ENCODE data around the gene EPG5. TPM values are rescaled to one million over a fixed set of nuclear protein-coding genes. Genes with fewer than 3 reads are reported as not detected.

The EPG5 gene
- total RNA-seq, 2 donors from 2014 or later, result 25.3 to 33.6 TPM

DNA sequence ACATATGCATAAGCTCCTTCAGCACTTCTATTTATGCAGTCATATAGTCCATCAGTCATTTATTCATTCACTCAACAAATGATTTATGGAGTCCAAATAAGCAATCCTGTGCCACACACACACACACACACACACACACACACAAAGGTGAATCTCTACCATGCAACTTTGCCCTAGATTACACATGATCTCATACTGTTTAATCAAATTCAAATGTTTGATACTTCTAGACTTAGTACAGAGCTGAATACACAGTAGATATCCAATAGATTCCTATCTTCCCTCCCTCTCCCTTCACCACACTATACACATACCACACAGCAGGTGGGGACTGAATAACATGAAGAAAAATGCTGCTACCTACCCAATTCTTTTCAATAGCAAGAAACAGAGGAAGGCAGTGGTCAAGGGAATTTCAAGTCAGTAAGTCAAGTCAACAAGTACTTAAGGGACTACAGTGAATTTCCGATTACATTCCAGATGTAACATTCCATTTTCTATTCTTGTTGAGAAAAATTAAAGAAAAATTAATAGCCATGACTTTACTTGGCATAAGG lies 65.4 kb downstream of the EPG5 start:
- no peak for DNase-seq (ENCODE audit: low spot score)
- Histone ChIP-seq H3K4me1 (no peaks in the 10 kb centered on the region), H3K27ac (no peak overlapping the region), H3K9me3 (no peaks in the 10 kb centered on the region), H3K36me3 (peaks cover 63% of the 10 kb centered on the region), H3K27me3 (no peaks in the 10 kb centered on the region), H3K4me3 (no peak overlapping the region)
- no peak for TF ChIP-seq CTCF (IDR thresholded peaks at IDR 0.05)

DNA sequence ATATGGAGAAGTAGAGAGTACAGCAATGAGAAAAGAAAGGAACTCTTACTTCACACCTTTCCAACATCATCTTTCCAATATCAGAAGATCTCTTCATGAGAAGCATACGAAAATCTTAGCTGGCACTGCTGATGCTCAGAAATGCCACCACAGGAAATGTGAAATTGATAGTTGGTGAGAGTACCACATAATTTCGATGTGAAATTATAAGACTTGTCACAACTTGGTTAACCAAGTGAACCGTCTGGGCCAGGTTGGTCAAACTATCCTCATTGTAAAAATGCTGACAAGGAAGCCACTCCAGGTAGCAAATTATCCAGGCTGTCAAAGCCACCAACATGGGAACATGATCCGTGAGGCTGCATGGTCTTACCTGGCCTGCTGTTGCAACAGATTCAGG lies 66.5 kb downstream of the EPG5 start:
- Histone ChIP-seq H3K36me3 (peaks cover 55% of the 10 kb centered on the region), H3K4me1 (no peaks in the 10 kb centered on the region), H3K9me3 (no peaks in the 10 kb centered on the region), H3K27me3 (no peaks in the 10 kb centered on the region), H3K4me3 (no peak overlapping the region), H3K27ac (no peak overlapping the region)
- DNase-seq (ENCODE audit: low spot score), result no peak
- TF ChIP-seq CTCF (IDR thresholded peaks at IDR 0.05), result no peak

DNA sequence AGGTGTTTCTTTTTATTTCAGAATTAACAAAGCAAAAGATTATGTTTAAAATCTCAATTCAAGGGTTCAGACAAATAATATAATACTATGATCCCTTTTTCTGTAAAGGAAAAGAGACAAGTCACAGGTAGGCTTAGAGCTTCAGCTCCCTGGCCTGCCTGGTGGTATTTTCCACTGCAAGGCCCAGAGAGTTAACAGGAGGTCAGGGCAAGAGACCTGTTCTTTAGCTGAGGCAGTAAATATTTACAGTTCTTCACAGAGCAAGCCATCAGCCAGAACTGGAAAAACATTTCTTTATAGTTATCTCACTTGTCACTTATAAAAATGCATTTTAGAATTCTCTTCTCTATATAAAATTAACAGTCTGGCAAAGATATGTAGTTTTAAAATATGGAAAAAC lies 70.1 kb downstream of the EPG5 start:
- H3K4me1 ChIP-seq, result no peaks in the 10 kb centered on the region
- peaks cover 46% of the 10 kb centered on the region for H3K36me3 ChIP-seq
- TF ChIP-seq CTCF (IDR thresholded peaks at IDR 0.05), result no peak
- H3K27me3 ChIP-seq, result no peaks in the 10 kb centered on the region
- H3K4me3 ChIP-seq, result no peak overlapping the region
- DNase-seq (ENCODE audit: low spot score), result no peak
- H3K27ac ChIP-seq, result no peak overlapping the region
- no peaks in the 10 kb centered on the region for H3K9me3 ChIP-seq

- TF ChIP-seq CTCF (IDR thresholded peaks at IDR 0.05), result no peak
- H3K4me1 ChIP-seq, result no peaks in the 10 kb centered on the region
- H3K27ac ChIP-seq, result no peak overlapping the region
Measured at GRCh38 chr18:45896452-45896851, 70.7 kb downstream of the EPG5 start.

GRCh38 chr18:45895339-45895738 lies 71.8 kb downstream of the EPG5 start:
- no peak overlapping the region for H3K27ac ChIP-seq
- no peak overlapping the region for H3K4me3 ChIP-seq
- DNase-seq (ENCODE audit: low spot score), result no peak
- no peaks in the 10 kb centered on the region for H3K4me1 ChIP-seq
- no peak for TF ChIP-seq CTCF (IDR thresholded peaks at IDR 0.05)
- peaks cover 40% of the 10 kb centered on the region for H3K36me3 ChIP-seq
- no peaks in the 10 kb centered on the region for H3K9me3 ChIP-seq
- no peaks in the 10 kb centered on the region for H3K27me3 ChIP-seq

More at GRCh38 chr18:45896452-45896851, 70.7 kb downstream of the EPG5 start:
- H3K9me3 ChIP-seq, result no peaks in the 10 kb centered on the region
- peaks cover 46% of the 10 kb centered on the region for H3K36me3 ChIP-seq
- no peaks in the 10 kb centered on the region for H3K27me3 ChIP-seq
- DNase-seq (ENCODE audit: low spot score), result no peak
- H3K4me3 ChIP-seq, result no peak overlapping the region

DNA sequence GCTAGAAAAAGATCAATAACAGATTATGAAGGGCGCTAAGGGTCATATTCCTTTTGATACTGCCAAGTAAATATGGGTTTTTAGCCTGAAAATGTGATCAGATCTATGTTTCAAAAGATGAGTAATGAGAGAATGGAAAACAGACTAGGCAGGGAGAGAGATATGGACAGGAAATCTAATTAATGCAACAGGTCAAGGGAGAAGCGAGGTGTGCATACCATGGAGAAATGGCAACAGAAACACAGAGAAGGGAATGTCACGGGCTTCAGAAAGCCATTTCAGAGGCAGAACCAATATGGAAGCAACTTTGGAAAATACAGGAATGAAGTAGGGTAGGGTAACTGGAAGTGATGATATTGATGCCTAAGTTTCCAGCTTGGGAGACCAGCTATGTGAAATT lies 72.3 kb downstream of the EPG5 start:
- no peak for DNase-seq (ENCODE audit: low spot score)
- H3K36me3 ChIP-seq, result peaks cover 37% of the 10 kb centered on the region
- no peaks in the 10 kb centered on the region for H3K27me3 ChIP-seq

More for the DNA sequence above, 72.3 kb downstream of the EPG5 start:
- no peak for TF ChIP-seq CTCF (IDR thresholded peaks at IDR 0.05)
- Histone ChIP-seq H3K4me1 (no peaks in the 10 kb centered on the region), H3K27ac (no peak overlapping the region), H3K4me3 (no peak overlapping the region), H3K9me3 (no peaks in the 10 kb centered on the region)

Measured in right atrium auricular region (tissue), 2 donors.